GM15510 (cell line): ENCODE measurements around the gene DNAJC11.

Source experiments
- POLR2A ChIP-seq: IDR thresholded peaks from 3 replicates; pipeline ENCODE4 v1.6.1; 2011; ENCODE audit warnings: borderline replicate concordance; ENCODE audit not compliant: insufficient read length; ENCODE audit errors: extremely low read depth

DNAJC11 gene

DNA sequence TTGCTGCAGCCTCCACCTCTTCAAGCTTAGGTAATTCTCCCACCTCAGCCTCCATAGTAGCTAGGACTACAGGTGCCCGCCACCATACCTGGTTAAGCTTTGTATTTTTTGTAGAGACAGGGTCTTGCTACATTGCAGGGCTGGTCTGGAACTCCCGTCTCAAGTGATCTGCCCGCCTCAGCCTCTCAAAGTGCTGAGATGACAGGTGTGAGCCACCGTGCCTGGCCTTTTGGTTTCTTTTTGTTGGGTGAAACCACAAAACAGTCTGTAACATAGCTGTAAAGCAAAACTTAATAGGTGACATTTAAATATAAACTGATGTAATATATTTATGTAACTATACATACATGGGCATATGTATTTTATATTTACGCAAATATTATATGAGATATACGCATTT, 3.1 kb upstream of the DNAJC11 start:
- TF ChIP-seq POLR2A, result no peak

- no peak for TF ChIP-seq POLR2A
Measured at GRCh38 chr1:6703016-6703415, 1.4 kb upstream of the DNAJC11 start.

DNA sequence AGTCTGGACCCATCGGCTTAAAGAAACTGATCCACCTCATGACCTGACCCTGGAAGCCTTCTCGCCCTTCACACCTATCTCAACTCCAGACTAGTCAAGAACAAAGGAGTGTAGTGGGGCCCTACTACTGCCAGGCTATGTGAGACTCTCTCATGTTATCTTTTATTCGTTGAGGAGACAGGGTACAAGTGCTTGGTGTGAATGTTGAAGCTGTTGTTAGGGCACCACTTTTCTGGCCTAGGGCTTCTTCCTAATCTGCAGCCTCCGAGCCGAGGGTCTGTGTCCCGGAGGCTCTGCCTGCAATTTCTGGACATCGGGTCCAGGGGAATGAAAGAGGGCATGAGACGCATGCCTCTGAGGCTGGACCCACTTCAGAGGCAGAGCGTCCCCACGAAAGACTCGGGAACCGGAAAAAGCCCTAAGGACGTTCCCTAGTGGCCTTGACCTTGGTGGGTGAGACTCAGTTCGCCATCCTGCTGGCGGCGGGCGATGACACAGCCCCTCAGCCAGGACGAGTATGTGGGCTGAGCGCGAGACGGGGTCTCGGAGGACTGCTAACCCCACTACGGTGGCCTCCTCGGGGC, 671 bp downstream of the DNAJC11 start:
- no peak for TF ChIP-seq POLR2A

DNA sequence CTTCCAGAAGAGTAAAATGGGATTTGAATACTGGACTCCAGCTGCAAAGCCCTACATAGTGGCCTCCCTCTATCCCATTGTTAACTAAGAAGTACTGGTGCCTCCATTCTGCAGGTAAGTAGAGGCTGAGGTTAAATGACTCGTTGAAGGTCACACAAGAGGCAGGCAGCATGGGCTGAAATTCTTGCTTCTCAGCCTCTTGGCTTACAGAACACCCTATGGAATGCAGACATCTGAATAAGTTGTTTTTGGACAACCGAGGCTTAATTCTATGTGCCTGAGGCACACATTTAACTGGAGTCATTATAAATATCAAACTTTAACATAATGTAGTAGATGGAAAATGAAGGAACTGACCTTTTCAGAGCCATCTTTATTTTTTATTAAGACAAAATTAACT, 5.7 kb downstream of the DNAJC11 start:
- TF ChIP-seq POLR2A, result no peak

- TF ChIP-seq POLR2A, result no peak
Measured at GRCh38 chr1:6694121-6694713, 7.4 kb downstream of the DNAJC11 start.

DNA sequence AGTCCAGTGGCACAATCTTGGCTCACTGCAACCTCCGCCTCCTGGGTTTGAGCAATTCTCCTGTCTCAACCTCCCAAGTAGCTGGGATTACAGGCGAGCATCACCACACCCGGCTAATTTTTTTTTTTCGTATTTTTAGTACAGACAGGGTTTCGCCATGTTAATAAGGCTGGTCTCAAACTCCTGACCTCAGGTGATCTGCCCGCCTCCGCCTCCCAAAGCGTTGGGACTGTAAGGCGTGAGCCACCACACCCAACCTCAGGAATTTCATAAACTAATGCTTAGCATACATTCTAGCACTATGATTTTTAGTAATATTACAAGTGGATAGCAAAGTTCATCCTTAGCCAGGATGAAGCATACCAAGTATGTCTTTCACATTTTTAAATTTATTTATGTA, 8.7 kb downstream of the DNAJC11 start:
- TF ChIP-seq POLR2A, result no peak

GRCh38 chr1:6691507-6691906, 10.1 kb downstream of the DNAJC11 start:
- no peak for TF ChIP-seq POLR2A

- TF ChIP-seq POLR2A, result no peak
Measured at GRCh38 chr1:6690186-6690585, 11.4 kb downstream of the DNAJC11 start.

- TF ChIP-seq POLR2A, result no peak
Measured at GRCh38 chr1:6688757-6689156, 12.9 kb downstream of the DNAJC11 start.

- no peak for TF ChIP-seq POLR2A
Measured at GRCh38 chr1:6688001-6688400, 13.6 kb downstream of the DNAJC11 start.

- no peak for TF ChIP-seq POLR2A
Measured at GRCh38 chr1:6686294-6686693, 15.3 kb downstream of the DNAJC11 start.

GRCh38 chr1:6685381-6685780, 16.2 kb downstream of the DNAJC11 start:
- no peak for TF ChIP-seq POLR2A

GRCh38 chr1:6683434-6683833, 18.2 kb downstream of the DNAJC11 start:
- no peak for TF ChIP-seq POLR2A

DNA sequence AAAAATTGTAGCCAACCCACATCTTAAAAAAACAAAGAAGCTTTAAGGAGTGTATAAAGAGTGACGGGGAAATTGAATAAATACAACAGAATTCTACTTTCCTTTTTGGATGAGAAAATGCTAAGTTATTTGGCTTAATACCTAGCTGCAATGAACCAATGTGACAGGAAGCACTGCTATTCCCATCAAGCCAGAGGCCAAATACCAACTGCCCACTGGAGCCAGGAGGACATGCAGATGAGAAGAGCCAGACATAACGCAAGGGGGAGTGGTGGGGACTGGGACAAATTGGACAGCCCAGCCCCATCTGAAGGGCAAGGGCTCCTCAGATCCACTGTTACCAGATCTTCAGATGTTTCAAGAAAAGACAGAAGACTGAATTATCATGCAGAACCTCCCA, 25.7 kb downstream of the DNAJC11 start:
- no peak for TF ChIP-seq POLR2A

DNA sequence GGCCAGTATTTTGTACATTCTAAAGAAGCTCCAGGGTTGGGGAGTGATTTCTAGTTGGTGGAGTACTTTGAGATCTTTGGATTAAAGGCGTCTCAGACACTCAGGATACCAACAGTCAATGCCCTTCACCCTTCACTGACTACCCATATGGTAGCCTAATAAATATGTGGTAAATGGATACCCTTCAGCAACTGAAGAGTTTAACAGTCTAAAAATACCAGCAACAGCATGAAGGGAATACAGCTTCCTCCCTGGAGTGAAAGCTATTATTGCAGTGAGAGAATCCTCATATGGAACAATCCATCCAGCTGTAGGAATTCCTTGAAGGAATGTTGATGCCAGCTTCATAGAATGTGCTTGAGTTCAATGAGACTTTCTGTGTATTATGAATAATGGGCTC, 26.8 kb downstream of the DNAJC11 start:
- no peak for TF ChIP-seq POLR2A

- TF ChIP-seq POLR2A, result no peak
Measured at GRCh38 chr1:6673816-6674398, 27.7 kb downstream of the DNAJC11 start.
